ENCODE results near the gene NOX5.

- TF ChIP-seq MAZ (IDR thresholded peaks at IDR 0.05; ENCODE audit: borderline replicate concordance, low read depth, low read length) = no peak
- TF ChIP-seq POLR2A (IDR thresholded peaks at IDR 0.05; ENCODE audit: low read depth, low read length) = no peak
Measured at GRCh38 chr15:69098771-69099170, 84.3 kb downstream of the NOX5 start.
